ENCODE measurements around the gene TBCE. TPM values are rescaled to one million over a fixed set of nuclear protein-coding genes. Genes with fewer than 3 reads are reported as not detected.
"Not testable (repeated sequence)": the region's sequence is repeated elsewhere in the genome, so short reads cannot be mapped to it uniquely, and the experiment has no call there.

TBCE gene
- total and polyA plus RNA-seq, 4 donors: 9.5 to 19.7 (median 14.1) TPM

DNA sequence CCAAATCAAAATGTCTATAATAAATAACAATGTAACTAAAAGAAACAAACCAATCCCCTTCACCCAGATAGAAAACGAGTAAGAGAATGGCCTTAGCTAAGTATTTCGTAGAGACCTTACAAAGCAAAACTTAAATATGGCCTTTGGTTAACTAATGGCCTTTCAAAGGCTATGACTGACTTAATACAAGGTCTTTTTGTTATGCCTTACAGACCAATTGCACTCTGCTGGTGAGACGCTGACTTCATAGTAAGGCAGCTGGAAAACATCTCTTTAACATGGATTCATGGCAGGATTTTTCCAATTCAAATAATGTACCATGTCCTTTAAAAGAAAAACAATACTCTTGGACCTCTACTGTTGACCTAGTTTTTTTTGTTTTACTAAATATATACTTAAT, 15.8 kb upstream of the TBCE start (continued):
- TF ChIP-seq, protein P1, sequence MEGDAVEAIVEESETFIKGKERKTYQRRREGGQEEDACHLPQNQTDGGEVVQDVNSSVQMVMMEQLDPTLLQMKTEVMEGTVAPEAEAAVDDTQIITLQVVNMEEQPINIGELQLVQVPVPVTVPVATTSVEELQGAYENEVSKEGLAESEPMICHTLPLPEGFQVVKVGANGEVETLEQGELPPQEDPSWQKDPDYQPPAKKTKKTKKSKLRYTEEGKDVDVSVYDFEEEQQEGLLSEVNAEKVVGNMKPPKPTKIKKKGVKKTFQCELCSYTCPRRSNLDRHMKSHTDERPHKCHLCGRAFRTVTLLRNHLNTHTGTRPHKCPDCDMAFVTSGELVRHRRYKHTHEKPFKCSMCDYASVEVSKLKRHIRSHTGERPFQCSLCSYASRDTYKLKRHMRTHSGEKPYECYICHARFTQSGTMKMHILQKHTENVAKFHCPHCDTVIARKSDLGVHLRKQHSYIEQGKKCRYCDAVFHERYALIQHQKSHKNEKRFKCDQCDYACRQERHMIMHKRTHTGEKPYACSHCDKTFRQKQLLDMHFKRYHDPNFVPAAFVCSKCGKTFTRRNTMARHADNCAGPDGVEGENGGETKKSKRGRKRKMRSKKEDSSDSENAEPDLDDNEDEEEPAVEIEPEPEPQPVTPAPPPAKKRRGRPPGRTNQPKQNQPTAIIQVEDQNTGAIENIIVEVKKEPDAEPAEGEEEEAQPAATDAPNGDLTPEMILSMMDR (IDR thresholded peaks at IDR 0.05; ENCODE audit: low read depth, low read length, missing input control): no peak

- Histone ChIP-seq H3K36me3 (ENCODE audit: control insufficient read depth in 4 of 4, insufficient read depth in 3 of 4, low read depth in 1 of 4, low read length in 3 of 4) (no peaks in the 10 kb centered on the region), H3K4me3 (ENCODE audit: low read depth in 1 of 3, low read length in 3 of 3) (no peak overlapping the region), H3K4me1 (ENCODE audit: control insufficient read depth in 4 of 4, insufficient read depth in 4 of 4, low read length in 3 of 4) (no peaks in the 10 kb centered on the region), H3K9me3 (ENCODE audit: control insufficient read depth in 4 of 4, low read length in 3 of 4) (no peaks in the 10 kb centered on the region), H3K27me3 (ENCODE audit: control insufficient read depth in 4 of 4, insufficient read depth in 4 of 4, low read length in 3 of 4) (no peaks in the 10 kb centered on the region), H3K27ac (ENCODE audit: low read depth in 1 of 2, low read length in 2 of 2) (no peak overlapping the region), H3K9ac (ENCODE audit: low read depth in 1 of 2, low read length in 2 of 2) (no peak overlapping the region)
- WGBS: 62% methylated on average over 3 of the region's 3 CpGs
- peak; percentile 37 for TF ChIP-seq NR2F2 (IDR thresholded peaks at IDR 0.05)
- TF ChIP-seq, protein P1 (IDR thresholded peaks at IDR 0.05; ENCODE audit: low read depth, low read length, missing input control): no peak
- no peak for DNase-seq (ENCODE audit: low spot score)
Observed at GRCh38 chr1:235351898-235352297, 15.3 kb upstream of the TBCE start.

- no peaks in the 10 kb centered on the region for H3K9me3 ChIP-seq (ENCODE audit: control insufficient read depth in 4 of 4, low read length in 3 of 4)
- no peak for TF ChIP-seq FOXA1 (IDR thresholded peaks at IDR 0.05)
- TF ChIP-seq, protein P2, sequence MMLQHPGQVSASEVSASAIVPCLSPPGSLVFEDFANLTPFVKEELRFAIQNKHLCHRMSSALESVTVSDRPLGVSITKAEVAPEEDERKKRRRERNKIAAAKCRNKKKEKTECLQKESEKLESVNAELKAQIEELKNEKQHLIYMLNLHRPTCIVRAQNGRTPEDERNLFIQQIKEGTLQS (IDR thresholded peaks at IDR 0.05): no peak
- no peaks in the 10 kb centered on the region for H3K4me1 ChIP-seq (ENCODE audit: control insufficient read depth in 4 of 4, insufficient read depth in 4 of 4, low read length in 3 of 4)
- H3K4me3 ChIP-seq (ENCODE audit: low read depth in 1 of 3, low read length in 3 of 3): no peak overlapping the region
- WGBS: 77% methylated on average over 11 of the region's 11 CpGs
- no peak overlapping the region for H3K27ac ChIP-seq (ENCODE audit: low read depth in 1 of 2, low read length in 2 of 2)
- no peak for DNase-seq (ENCODE audit: low spot score)
- H3K36me3 ChIP-seq (ENCODE audit: control insufficient read depth in 4 of 4, insufficient read depth in 3 of 4, low read depth in 1 of 4, low read length in 3 of 4): no peaks in the 10 kb centered on the region
- no peaks in the 10 kb centered on the region for H3K27me3 ChIP-seq (ENCODE audit: control insufficient read depth in 4 of 4, insufficient read depth in 4 of 4, low read length in 3 of 4)
- H3K9ac ChIP-seq (ENCODE audit: low read depth in 1 of 2, low read length in 2 of 2): no peak overlapping the region
Observed at GRCh38 chr1:235357485-235358373, 9.5 kb upstream of the TBCE start.

DNA sequence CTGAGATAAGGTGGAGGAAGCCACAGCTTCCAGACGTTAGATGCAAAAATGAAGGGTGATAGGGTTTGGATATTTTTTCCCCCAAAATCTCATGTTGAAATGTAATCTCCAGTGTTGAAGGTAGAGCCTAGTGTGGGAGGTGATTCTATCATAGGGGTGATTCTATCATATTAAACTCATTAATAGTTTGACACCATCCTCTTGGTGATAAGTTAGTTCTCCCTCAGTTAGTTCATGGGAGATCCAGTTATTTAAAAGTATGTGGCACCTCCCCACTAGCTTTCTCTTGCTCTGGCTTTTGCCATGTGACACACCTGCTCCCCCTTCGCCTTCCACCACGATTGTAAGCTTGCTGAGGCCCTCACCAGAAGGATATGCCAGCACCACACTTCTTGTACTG, 8.3 kb upstream of the TBCE start:
- WGBS: 89% methylated on average over 3 of the region's 3 CpGs
- Histone ChIP-seq H3K9me3 (ENCODE audit: control insufficient read depth in 4 of 4, low read length in 3 of 4) (no peaks in the 10 kb centered on the region), H3K4me1 (ENCODE audit: control insufficient read depth in 4 of 4, insufficient read depth in 4 of 4, low read length in 3 of 4) (no peaks in the 10 kb centered on the region), H3K27me3 (ENCODE audit: control insufficient read depth in 4 of 4, insufficient read depth in 4 of 4, low read length in 3 of 4) (no peaks in the 10 kb centered on the region), H3K36me3 (ENCODE audit: control insufficient read depth in 4 of 4, insufficient read depth in 3 of 4, low read depth in 1 of 4, low read length in 3 of 4) (no peaks in the 10 kb centered on the region), H3K27ac (ENCODE audit: low read depth in 1 of 2, low read length in 2 of 2) (no peak overlapping the region), H3K4me3 (ENCODE audit: low read depth in 1 of 3, low read length in 3 of 3) (no peak overlapping the region), H3K9ac (ENCODE audit: low read depth in 1 of 2, low read length in 2 of 2) (no peak overlapping the region)
- no peak for DNase-seq (ENCODE audit: low spot score)
- TF ChIP-seq FOXA2 (IDR thresholded peaks at IDR 0.05) (no peak), TAF1 (conservative IDR thresholded peaks at IDR 0.05) (no peak), ZBTB33 (IDR thresholded peaks at IDR 0.05) (no peak), FOXA1 (IDR thresholded peaks at IDR 0.05) (no peak), EGR1 (IDR thresholded peaks at IDR 0.05; ENCODE audit: low read depth in 2 of 2) (no peak), HNF4A (conservative IDR thresholded peaks at IDR 0.05) (no peak)
- TF ChIP-seq, protein P2 (IDR thresholded peaks at IDR 0.05): no peak
- TF ChIP-seq, protein P1 (IDR thresholded peaks at IDR 0.05; ENCODE audit: low read depth, low read length, missing input control): no peak

DNA sequence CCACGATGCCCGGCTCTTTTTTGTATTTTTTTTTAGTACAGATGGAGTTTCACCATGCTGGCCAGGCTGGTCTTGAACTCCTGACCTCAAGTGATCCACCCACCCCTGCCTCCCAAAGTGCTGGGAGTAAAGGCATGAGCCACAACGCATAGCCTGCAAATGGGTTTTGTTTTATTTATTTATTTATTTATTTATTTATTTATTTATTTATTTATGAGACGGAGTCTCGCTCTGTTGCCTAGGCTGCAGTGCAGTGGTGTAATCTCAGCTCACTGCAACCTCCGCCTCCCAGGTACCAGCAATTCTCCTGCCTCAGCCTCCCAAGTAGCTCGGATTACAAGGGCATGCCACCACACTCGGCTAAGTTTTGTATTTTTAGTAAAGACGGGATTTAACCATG, 3.0 kb upstream of the TBCE start:
- not testable (repeated sequence) for H3K9me3 ChIP-seq (ENCODE audit: control insufficient read depth in 4 of 4, low read length in 3 of 4); H3K9ac ChIP-seq (ENCODE audit: low read depth in 1 of 2, low read length in 2 of 2); H3K27ac ChIP-seq (ENCODE audit: low read depth in 1 of 2, low read length in 2 of 2); H3K4me1 ChIP-seq (ENCODE audit: control insufficient read depth in 4 of 4, insufficient read depth in 4 of 4, low read length in 3 of 4); H3K36me3 ChIP-seq (ENCODE audit: control insufficient read depth in 4 of 4, insufficient read depth in 3 of 4, low read depth in 1 of 4, low read length in 3 of 4); H3K27me3 ChIP-seq (ENCODE audit: control insufficient read depth in 4 of 4, insufficient read depth in 4 of 4, low read length in 3 of 4); DNase-seq (ENCODE audit: low spot score); H3K4me3 ChIP-seq (ENCODE audit: low read depth in 1 of 3, low read length in 3 of 3)
- WGBS: 98% methylated on average over 9 of the region's 9 CpGs

Data from liver (tissue), 9 donors.